NCI-H82 treated with DMSO at 0.1 percent for 48 hours (cell line): ENCODE data around the gene LRRC3.

Source experiments
- DNase-seq: peaks from one replicate; lab custom pipeline; 2025; ENCODE audit not compliant: unreplicated experiment; lab: John Stamatoyannopoulos, UW

LRRC3 gene

GRCh38 chr21:44509539-44509938 lies 54.2 kb downstream of the LRRC3 start:
- DNase-seq, result no peak

GRCh38 chr21:44510109-44510507 lies 54.8 kb downstream of the LRRC3 start:
- no peak for DNase-seq

- DNase-seq, result no peak
These were observed 55.4 kb downstream of the LRRC3 start for GRCh38 chr21:44510508-44511218.

GRCh38 chr21:44511219-44511937 lies 56.1 kb downstream of the LRRC3 start:
- no peak for DNase-seq
